Measurements from ENCODE around the gene MTMR10. TPM values are rescaled to one million over a fixed set of nuclear protein-coding genes. Genes with fewer than 3 reads are reported as not detected.
A peak's percentile ranks its signal among the peaks of the same experiment; 100 is the strongest.

Gene MTMR10
- total and polyA plus RNA-seq, 4 donors = 28.6 to 43.4 (median 35.2) TPM

DNA sequence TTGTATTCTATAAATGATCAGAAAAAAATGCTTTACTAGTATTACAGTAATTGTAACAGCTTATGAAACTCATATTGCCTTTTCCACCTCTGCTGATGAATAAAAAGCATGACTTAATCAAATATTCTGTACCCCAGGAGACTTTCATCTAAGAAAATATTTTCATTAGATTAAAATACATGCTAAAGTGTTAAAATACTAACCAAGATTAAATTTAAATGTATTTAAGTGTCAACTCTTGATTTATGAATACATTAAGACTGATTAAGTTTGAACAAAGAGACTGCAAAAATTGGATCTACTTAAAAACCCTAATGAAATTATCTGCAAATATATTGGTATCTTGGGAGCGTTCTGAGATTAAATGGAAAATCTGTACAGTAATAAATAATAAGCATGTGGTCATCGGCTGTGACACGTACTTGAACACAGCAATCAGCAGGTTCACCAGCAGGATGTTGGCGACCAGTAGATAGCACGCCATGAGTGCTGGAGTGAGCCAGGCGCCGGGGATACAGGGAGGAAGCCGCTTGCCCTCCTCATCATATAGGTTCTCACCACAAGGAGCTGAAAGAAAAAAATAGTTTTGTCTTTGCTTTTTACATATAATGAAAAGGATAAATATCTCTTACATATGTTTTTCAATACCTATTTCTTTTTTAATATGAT is 36.6 kb upstream of the MTMR10 start:
- no peaks in the 10 kb centered on the region for H3K9me3 ChIP-seq (ENCODE audit: control insufficient read depth, insufficient read depth, low read length)
- H3K27me3 ChIP-seq (ENCODE audit: control insufficient read depth, insufficient read depth, low read length) = no peaks in the 10 kb centered on the region
- no peak overlapping the region for H3K4me3 ChIP-seq (ENCODE audit: low read depth, low read length)
- peak in 1 of 6 donors; percentile 15 for DNase-seq (ENCODE audit: low read depth in 4 of 6, low spot score in 6 of 6)
- H3K4me1 ChIP-seq (ENCODE audit: control insufficient read depth, insufficient read depth, low read length) = no peaks in the 10 kb centered on the region
- WGBS (ENCODE audit: insufficient coverage) = 60% methylated on average over 1 of the region's 8 CpGs
- no peak overlapping the region for H3K27ac ChIP-seq (ENCODE audit: low read depth, low read length)
- H3K36me3 ChIP-seq (ENCODE audit: control insufficient read depth, insufficient read depth, low read length) = no peaks in the 10 kb centered on the region

DNA sequence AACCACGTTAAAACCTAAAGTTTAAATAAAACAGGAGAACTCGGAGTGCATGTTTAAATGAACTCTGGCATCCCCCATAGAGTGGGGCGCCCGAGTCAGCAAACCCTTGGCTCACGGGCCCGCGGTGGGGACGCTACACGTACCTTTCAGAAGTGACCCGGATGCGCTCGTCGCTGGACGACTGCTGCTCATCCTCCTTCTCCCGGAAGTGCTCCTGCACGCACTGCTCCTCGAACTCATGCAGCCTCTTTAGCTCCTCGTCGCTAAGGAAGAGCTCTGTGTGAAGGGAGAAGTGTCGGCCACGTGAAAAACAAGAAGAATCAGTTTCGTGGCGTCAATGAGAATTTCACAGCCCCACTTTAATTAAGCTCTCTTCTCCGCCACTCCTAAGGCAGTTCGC is 34.6 kb upstream of the MTMR10 start:
- DNase-seq (ENCODE audit: low read depth in 4 of 6, low spot score in 6 of 6) = no peak
- WGBS (ENCODE audit: insufficient coverage) = 93% methylated on average over 14 of the region's 25 CpGs
- Histone ChIP-seq H3K27ac (ENCODE audit: low read depth, low read length) (no peak overlapping the region), H3K4me3 (ENCODE audit: low read depth, low read length) (no peak overlapping the region), H3K4me1 (ENCODE audit: control insufficient read depth, insufficient read depth, low read length) (no peaks in the 10 kb centered on the region), H3K36me3 (ENCODE audit: control insufficient read depth, insufficient read depth, low read length) (no peaks in the 10 kb centered on the region), H3K27me3 (ENCODE audit: control insufficient read depth, insufficient read depth, low read length) (no peaks in the 10 kb centered on the region), H3K9me3 (ENCODE audit: control insufficient read depth, insufficient read depth, low read length) (no peaks in the 10 kb centered on the region)

DNA sequence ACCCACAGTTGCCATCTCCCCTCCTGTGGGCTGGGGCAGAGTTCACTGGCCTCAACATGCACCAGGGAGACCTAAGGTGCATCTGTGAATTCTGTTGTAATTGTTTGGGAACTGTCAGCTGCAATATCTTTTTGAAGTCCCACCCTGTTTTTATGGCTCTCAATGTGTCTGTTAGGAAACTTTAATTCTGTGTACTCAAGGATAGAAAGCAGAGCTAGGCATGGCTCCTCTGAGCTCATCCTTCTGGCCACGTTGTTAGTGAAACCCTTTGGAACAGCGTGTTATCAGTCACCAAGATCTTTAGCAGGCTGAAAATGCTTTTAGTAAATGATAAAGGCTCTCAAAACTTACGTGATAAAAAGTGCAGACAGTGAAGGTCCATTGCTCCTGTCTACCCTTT is 33.6 kb upstream of the MTMR10 start:
- Histone ChIP-seq H3K27me3 (ENCODE audit: control insufficient read depth, insufficient read depth, low read length) (no peaks in the 10 kb centered on the region), H3K4me3 (ENCODE audit: low read depth, low read length) (no peak overlapping the region), H3K36me3 (ENCODE audit: control insufficient read depth, insufficient read depth, low read length) (no peaks in the 10 kb centered on the region), H3K27ac (ENCODE audit: low read depth, low read length) (no peak overlapping the region), H3K4me1 (ENCODE audit: control insufficient read depth, insufficient read depth, low read length) (no peaks in the 10 kb centered on the region), H3K9me3 (ENCODE audit: control insufficient read depth, insufficient read depth, low read length) (no peaks in the 10 kb centered on the region)
- WGBS (ENCODE audit: insufficient coverage) = 50% methylated on average over 2 of the region's 3 CpGs
- no peak for DNase-seq (ENCODE audit: low read depth in 4 of 6, low spot score in 6 of 6)

GRCh38 chr15:31024330-31024729 is 32.9 kb upstream of the MTMR10 start:
- Histone ChIP-seq H3K4me1 (ENCODE audit: control insufficient read depth, insufficient read depth, low read length) (no peaks in the 10 kb centered on the region), H3K9me3 (ENCODE audit: control insufficient read depth, insufficient read depth, low read length) (no peaks in the 10 kb centered on the region), H3K4me3 (ENCODE audit: low read depth, low read length) (no peak overlapping the region), H3K27ac (ENCODE audit: low read depth, low read length) (no peak overlapping the region), H3K36me3 (ENCODE audit: control insufficient read depth, insufficient read depth, low read length) (no peaks in the 10 kb centered on the region), H3K27me3 (ENCODE audit: control insufficient read depth, insufficient read depth, low read length) (no peaks in the 10 kb centered on the region)
- no peak for DNase-seq (ENCODE audit: low read depth in 4 of 6, low spot score in 6 of 6)
- WGBS (ENCODE audit: insufficient coverage) = no CpG with 5 or more reads among the region's 5 CpGs

DNA sequence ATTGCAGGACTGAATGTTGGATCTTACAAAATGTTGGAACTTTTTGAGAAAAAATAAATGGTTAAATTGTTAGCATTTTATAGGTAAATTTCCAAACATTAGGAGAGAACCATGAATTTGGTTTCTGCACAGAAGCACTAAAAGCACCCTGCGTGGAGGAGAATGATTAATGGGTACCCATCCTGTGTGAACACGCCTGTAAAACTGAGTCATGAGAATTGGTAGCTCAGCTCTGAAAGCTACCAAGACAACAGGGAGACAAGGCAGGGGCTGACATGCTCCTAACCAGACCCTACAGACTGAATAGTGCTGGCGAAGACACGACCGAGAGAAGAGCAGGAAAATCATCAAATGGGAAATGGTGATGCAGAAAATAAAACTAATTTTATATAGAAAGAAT is 32.4 kb upstream of the MTMR10 start:
- Histone ChIP-seq H3K4me1 (ENCODE audit: control insufficient read depth, insufficient read depth, low read length) (no peaks in the 10 kb centered on the region), H3K36me3 (ENCODE audit: control insufficient read depth, insufficient read depth, low read length) (no peaks in the 10 kb centered on the region), H3K27me3 (ENCODE audit: control insufficient read depth, insufficient read depth, low read length) (no peaks in the 10 kb centered on the region), H3K9me3 (ENCODE audit: control insufficient read depth, insufficient read depth, low read length) (no peaks in the 10 kb centered on the region), H3K27ac (ENCODE audit: low read depth, low read length) (no peak overlapping the region), H3K4me3 (ENCODE audit: low read depth, low read length) (no peak overlapping the region)
- DNase-seq (ENCODE audit: low read depth in 4 of 6, low spot score in 6 of 6) = no peak
- WGBS (ENCODE audit: insufficient coverage) = 75% methylated on average over 2 of the region's 5 CpGs

DNA sequence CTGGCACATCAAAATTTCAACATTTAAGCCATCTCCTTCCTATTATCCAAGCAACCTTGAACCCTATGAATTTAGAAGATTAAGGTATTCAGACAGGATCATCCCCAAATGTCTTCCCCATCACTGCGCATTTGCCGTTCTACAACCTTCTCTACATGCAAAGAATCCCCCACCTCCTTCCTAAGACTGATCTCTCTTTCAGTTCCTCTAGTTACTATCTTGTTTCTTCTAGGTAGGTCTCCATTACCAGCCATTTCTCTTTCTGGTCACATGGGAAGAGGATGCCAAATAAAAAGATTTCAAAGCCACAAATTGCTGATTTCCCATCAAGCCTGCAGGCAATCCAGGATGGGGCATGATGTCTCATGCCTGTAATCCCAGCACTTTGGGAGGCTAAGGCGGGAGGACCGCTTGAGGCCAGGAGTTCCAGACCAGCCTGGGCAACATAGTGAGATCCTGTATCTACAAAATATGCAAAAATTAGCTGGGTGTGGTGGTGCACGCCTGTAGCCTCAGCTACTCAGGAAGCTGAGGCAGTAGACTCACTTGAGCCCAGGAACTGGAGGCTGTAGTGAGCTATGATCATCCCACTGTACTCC is 29.7 kb upstream of the MTMR10 start:
- Histone ChIP-seq H3K4me3 (ENCODE audit: low read depth, low read length) (no peak overlapping the region), H3K27me3 (ENCODE audit: control insufficient read depth, insufficient read depth, low read length) (no peaks in the 10 kb centered on the region), H3K4me1 (ENCODE audit: control insufficient read depth, insufficient read depth, low read length) (no peaks in the 10 kb centered on the region), H3K9me3 (ENCODE audit: control insufficient read depth, insufficient read depth, low read length) (no peaks in the 10 kb centered on the region), H3K27ac (ENCODE audit: low read depth, low read length) (no peak overlapping the region), H3K36me3 (ENCODE audit: control insufficient read depth, insufficient read depth, low read length) (no peaks in the 10 kb centered on the region)
- DNase-seq (ENCODE audit: low read depth in 4 of 6, low spot score in 6 of 6) = no peak
- WGBS (ENCODE audit: insufficient coverage) = 96% methylated on average over 4 of the region's 5 CpGs

- 94% methylated on average over 3 of the region's 5 CpGs for WGBS (ENCODE audit: insufficient coverage)
Measured at GRCh38 chr15:31020542-31020941, 29.1 kb upstream of the MTMR10 start.

GRCh38 chr15:31019986-31020385 is 28.6 kb upstream of the MTMR10 start:
- H3K36me3 ChIP-seq (ENCODE audit: control insufficient read depth, insufficient read depth, low read length) = no peaks in the 10 kb centered on the region
- DNase-seq (ENCODE audit: low read depth in 4 of 6, low spot score in 6 of 6) = no peak
- 83% methylated on average over 3 of the region's 3 CpGs for WGBS (ENCODE audit: insufficient coverage)
- H3K9me3 ChIP-seq (ENCODE audit: control insufficient read depth, insufficient read depth, low read length) = no peaks in the 10 kb centered on the region
- H3K4me1 ChIP-seq (ENCODE audit: control insufficient read depth, insufficient read depth, low read length) = no peaks in the 10 kb centered on the region
- no peak overlapping the region for H3K27ac ChIP-seq (ENCODE audit: low read depth, low read length)
- H3K4me3 ChIP-seq (ENCODE audit: low read depth, low read length) = no peak overlapping the region
- H3K27me3 ChIP-seq (ENCODE audit: control insufficient read depth, insufficient read depth, low read length) = no peaks in the 10 kb centered on the region

More at GRCh38 chr15:31020542-31020941, 29.1 kb upstream of the MTMR10 start:
- DNase-seq (ENCODE audit: low read depth in 4 of 6, low spot score in 6 of 6) = no peak
- Histone ChIP-seq H3K4me1 (ENCODE audit: control insufficient read depth, insufficient read depth, low read length) (no peaks in the 10 kb centered on the region), H3K4me3 (ENCODE audit: low read depth, low read length) (no peak overlapping the region), H3K9me3 (ENCODE audit: control insufficient read depth, insufficient read depth, low read length) (no peaks in the 10 kb centered on the region), H3K36me3 (ENCODE audit: control insufficient read depth, insufficient read depth, low read length) (no peaks in the 10 kb centered on the region), H3K27ac (ENCODE audit: low read depth, low read length) (no peak overlapping the region), H3K27me3 (ENCODE audit: control insufficient read depth, insufficient read depth, low read length) (no peaks in the 10 kb centered on the region)

GRCh38 chr15:31017311-31017710 is 25.9 kb upstream of the MTMR10 start:
- Histone ChIP-seq H3K27ac (ENCODE audit: low read depth, low read length) (no peak overlapping the region), H3K36me3 (ENCODE audit: control insufficient read depth, insufficient read depth, low read length) (no peaks in the 10 kb centered on the region), H3K4me1 (ENCODE audit: control insufficient read depth, insufficient read depth, low read length) (no peaks in the 10 kb centered on the region), H3K9me3 (ENCODE audit: control insufficient read depth, insufficient read depth, low read length) (peaks cover 4% of the 10 kb centered on the region), H3K27me3 (ENCODE audit: control insufficient read depth, insufficient read depth, low read length) (no peaks in the 10 kb centered on the region), H3K4me3 (ENCODE audit: low read depth, low read length) (no peak overlapping the region)
- DNase-seq (ENCODE audit: low read depth in 4 of 6, low spot score in 6 of 6) = peak in 1 of 6 donors; percentile 9
- WGBS (ENCODE audit: insufficient coverage) = no CpG with 5 or more reads among the region's 1 CpG

DNA sequence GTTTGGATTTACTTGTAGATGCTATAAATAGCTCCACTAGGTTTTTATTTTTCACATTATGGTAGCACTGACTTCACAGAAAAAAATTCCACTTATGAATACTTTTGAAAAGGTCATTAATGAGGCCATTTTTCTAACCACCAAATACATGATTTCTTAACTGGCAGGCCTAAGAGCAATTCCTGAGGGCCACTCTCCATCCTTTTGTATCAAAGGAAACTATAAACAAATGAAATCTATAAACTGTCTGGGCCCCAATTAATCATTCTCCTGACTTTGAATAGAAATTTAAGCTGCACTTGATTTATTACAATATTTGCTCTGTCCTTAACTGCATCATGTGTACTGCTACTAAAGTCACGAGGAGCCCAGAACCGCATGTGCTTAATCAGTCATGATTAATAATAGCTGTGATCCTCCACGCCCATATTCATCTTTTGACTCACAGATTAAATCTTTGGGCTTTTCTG is 25.1 kb upstream of the MTMR10 start:
- Histone ChIP-seq H3K36me3 (ENCODE audit: control insufficient read depth, insufficient read depth, low read length) (no peaks in the 10 kb centered on the region), H3K27ac (ENCODE audit: low read depth, low read length) (no peak overlapping the region), H3K4me1 (ENCODE audit: control insufficient read depth, insufficient read depth, low read length) (no peaks in the 10 kb centered on the region), H3K9me3 (ENCODE audit: control insufficient read depth, insufficient read depth, low read length) (peaks cover 4% of the 10 kb centered on the region), H3K27me3 (ENCODE audit: control insufficient read depth, insufficient read depth, low read length) (no peaks in the 10 kb centered on the region), H3K4me3 (ENCODE audit: low read depth, low read length) (no peak overlapping the region)
- no peak for DNase-seq (ENCODE audit: low read depth in 4 of 6, low spot score in 6 of 6)
- WGBS (ENCODE audit: insufficient coverage) = 73% methylated on average over 2 of the region's 3 CpGs
